ENCODE measurements around the gene CAMSAP3.

CAMSAP3 gene

GRCh38 chr19:7549429-7550148 lies 46.1 kb upstream of the CAMSAP3 start:
- no peak for TF ChIP-seq CTCF (conservative IDR thresholded peaks at IDR 0.05; ENCODE audit: low read depth, low read length)
- no peaks in the 10 kb centered on the region for H3K27me3 ChIP-seq (ENCODE audit: insufficient read depth, low read depth)
- no peak overlapping the region for H3K27ac ChIP-seq
- no peaks in the 10 kb centered on the region for H4K20me1 ChIP-seq (ENCODE audit: insufficient read depth)
- no peak overlapping the region for H3K4me3 ChIP-seq (IDR thresholded peaks at IDR 0.05; ENCODE audit: insufficient read depth, low read depth, low read length)
- H3K79me2 ChIP-seq (ENCODE audit: insufficient read depth, low read depth): no peaks in the 10 kb centered on the region
- H3K36me3 ChIP-seq (ENCODE audit: insufficient read depth): no peaks in the 10 kb centered on the region
- H3K9ac ChIP-seq: no peak overlapping the region
- no peak overlapping the region for H2AFZ ChIP-seq (ENCODE audit: low read depth)
- peaks cover 8% of the 10 kb centered on the region for H3K4me1 ChIP-seq (ENCODE audit: low read depth, poor library complexity, severe bottlenecking)
- H3K4me2 ChIP-seq: no peak overlapping the region

- no peaks in the 10 kb centered on the region for H4K20me1 ChIP-seq (ENCODE audit: insufficient read depth)
- no peaks in the 10 kb centered on the region for H3K36me3 ChIP-seq (ENCODE audit: insufficient read depth)
- no peak overlapping the region for H3K4me2 ChIP-seq
- no peak overlapping the region for H3K9ac ChIP-seq
- H2AFZ ChIP-seq (ENCODE audit: low read depth): no peak overlapping the region
- H3K79me2 ChIP-seq (ENCODE audit: insufficient read depth, low read depth): no peaks in the 10 kb centered on the region
- H3K4me1 ChIP-seq (ENCODE audit: low read depth, poor library complexity, severe bottlenecking): peaks cover 8% of the 10 kb centered on the region
- TF ChIP-seq CTCF (conservative IDR thresholded peaks at IDR 0.05; ENCODE audit: low read depth, low read length): no peak
- H3K27me3 ChIP-seq (ENCODE audit: insufficient read depth, low read depth): no peaks in the 10 kb centered on the region
- H3K4me3 ChIP-seq (IDR thresholded peaks at IDR 0.05; ENCODE audit: insufficient read depth, low read depth, low read length): no peak overlapping the region
- no peak overlapping the region for H3K27ac ChIP-seq
Measured at GRCh38 chr19:7550169-7550770, 45.4 kb upstream of the CAMSAP3 start.

GRCh38 chr19:7550987-7551761 lies 44.5 kb upstream of the CAMSAP3 start:
- H3K79me2 ChIP-seq (ENCODE audit: insufficient read depth, low read depth): no peaks in the 10 kb centered on the region
- H3K4me3 ChIP-seq (IDR thresholded peaks at IDR 0.05; ENCODE audit: insufficient read depth, low read depth, low read length): no peak overlapping the region
- peaks cover 8% of the 10 kb centered on the region for H3K4me1 ChIP-seq (ENCODE audit: low read depth, poor library complexity, severe bottlenecking)
- H2AFZ ChIP-seq (ENCODE audit: low read depth): no peak overlapping the region
- H4K20me1 ChIP-seq (ENCODE audit: insufficient read depth): no peaks in the 10 kb centered on the region
- TF ChIP-seq CTCF (conservative IDR thresholded peaks at IDR 0.05; ENCODE audit: low read depth, low read length): no peak
- no peak overlapping the region for H3K9ac ChIP-seq
- no peak overlapping the region for H3K27ac ChIP-seq
- H3K4me2 ChIP-seq: no peak overlapping the region
- H3K27me3 ChIP-seq (ENCODE audit: insufficient read depth, low read depth): no peaks in the 10 kb centered on the region
- no peaks in the 10 kb centered on the region for H3K36me3 ChIP-seq (ENCODE audit: insufficient read depth)

- TF ChIP-seq CTCF (conservative IDR thresholded peaks at IDR 0.05; ENCODE audit: low read depth, low read length): no peak
- Histone ChIP-seq H3K36me3 (ENCODE audit: insufficient read depth) (no peaks in the 10 kb centered on the region), H3K9ac (no peak overlapping the region), H3K4me1 (ENCODE audit: low read depth, poor library complexity, severe bottlenecking) (peaks cover 8% of the 10 kb centered on the region), H3K79me2 (ENCODE audit: insufficient read depth, low read depth) (no peaks in the 10 kb centered on the region), H4K20me1 (ENCODE audit: insufficient read depth) (no peaks in the 10 kb centered on the region), H3K4me3 (IDR thresholded peaks at IDR 0.05; ENCODE audit: insufficient read depth, low read depth, low read length) (no peak overlapping the region), H2AFZ (ENCODE audit: low read depth) (no peak overlapping the region), H3K27me3 (ENCODE audit: insufficient read depth, low read depth) (no peaks in the 10 kb centered on the region), H3K27ac (no peak overlapping the region), H3K4me2 (no peak overlapping the region; the same call in 1 of the 2 replicates)
Measured at GRCh38 chr19:7552781-7553180, 42.9 kb upstream of the CAMSAP3 start.
